SK-N-SH (cell line): ENCODE data around the gene CCR3. TPM values are rescaled to one million over a fixed set of nuclear protein-coding genes. Genes with fewer than 3 reads are reported as not detected.

Source experiments
- CTCF ChIA-PET: fragments of 300-600, 350-600 bp; formaldehyde crosslinking; extraction: SDS; loops from one replicate; lab custom pipeline; 2021; lab: Yijun Ruan, JAX
- POLR2A ChIA-PET: fragments of 350-600 bp; sonication (Branson Sonifier 250); formaldehyde crosslinking; extraction: SDS; loops from one replicate; lab custom pipeline; 2020; ENCODE audit warnings: antibody characterized with exemption, inconsistent platforms; lab: Yijun Ruan, JAX
- DNase-seq: peaks from one replicate; pipeline ENCODE4 v3.0.0; 2012
- H2AFZ ChIP-seq: fragments of 200-600 bp; sonication (generic); 2 replicates; pipeline ENCODE4 v1.8.1; 2016; ENCODE audit warnings: antibody characterized with exemption, mild to moderate bottlenecking, low read depth
- H3F3A ChIP-seq: fragments of 200-600 bp; sonication (generic); replicated peaks from 2 replicates; pipeline ENCODE3; 2016; ENCODE audit warnings: antibody characterized with exemption, mild to moderate bottlenecking; ENCODE audit not compliant: insufficient read depth
- H3K27ac ChIP-seq, 2 experiments: fragments of 200-500 bp in 1 of 2; fragments of 200-600 bp in 1 of 2; sonication (Bioruptor generic) in 1 of 2; sonication (generic), shearing (Covaris generic) in 1 of 2; 2 replicates each; pipeline versions ENCODE4 v1.5.1 to v1.6.1; 2014 to 2016; ENCODE audit warnings: low read depth in 2 of 2, inconsistent platforms in 1 of 2, low read length in 1 of 2, mild to moderate bottlenecking in 1 of 2, mixed read lengths in 1 of 2
- H3K27me3 ChIP-seq: fragments of 200-600 bp; sonication (generic), shearing (Covaris generic); 2 replicates; pipeline ENCODE4 v1.6.1; 2016; ENCODE audit warnings: mixed run types; ENCODE audit not compliant: insufficient read depth
- H3K36me3 ChIP-seq, 2 experiments: fragments of 200-500 bp in 1 of 2; fragments of 200-600 bp in 1 of 2; sonication (Bioruptor generic) in 1 of 2; sonication (generic) in 1 of 2; replicated peaks in 1 of 2; 2 replicates each; pipeline versions ENCODE3 to v1.5.1; 2014 to 2016; ENCODE audit warnings: low read length in 1 of 2, mild to moderate bottlenecking in 1 of 2; ENCODE audit not compliant: insufficient read depth in 2 of 2, control insufficient read depth in 1 of 2
- H3K4me1 ChIP-seq, 2 experiments: fragments of 200-500 bp in 1 of 2; fragments of 200-600 bp in 1 of 2; sonication (Bioruptor generic) in 1 of 2; sonication (generic), shearing (Covaris generic) in 1 of 2; 2 replicates each; pipeline versions ENCODE4 v1.5.1 to v1.6.1; 2014 to 2016; ENCODE audit warnings: low read depth in 1 of 2, low read length in 1 of 2, mixed run types in 1 of 2; ENCODE audit not compliant: insufficient read depth in 2 of 2, control insufficient read depth in 1 of 2
- H3K4me2 ChIP-seq: fragments of 200-600 bp; sonication (generic), shearing (Covaris generic); 2 replicates; pipeline ENCODE4 v1.6.1; 2017; ENCODE audit warnings: mixed run types
- H3K4me3 ChIP-seq, 2 experiments: fragments of 200-500 bp in 1 of 2; fragments of 200-600 bp in 1 of 2; sonication (Bioruptor generic) in 1 of 2; sonication (generic), shearing (Covaris generic) in 1 of 2; 2 replicates each; pipeline versions ENCODE4 v1.5.1 to v1.8.1; 2014 to 2016; ENCODE audit warnings: low read depth in 2 of 2, inconsistent platforms in 1 of 2, low read length in 1 of 2, mild to moderate bottlenecking in 1 of 2, mixed read lengths in 1 of 2, moderate library complexity in 1 of 2
- H3K79me2 ChIP-seq: fragments of 200-600 bp; sonication (generic); 2 replicates; pipeline ENCODE4 v1.8.1; 2017; ENCODE audit warnings: mild to moderate bottlenecking; ENCODE audit not compliant: insufficient read depth
- H3K9ac ChIP-seq: fragments of 200-600 bp; sonication (generic); 2 replicates; pipeline ENCODE4 v1.6.1; 2017; ENCODE audit warnings: mixed run types
- H3K9me2 ChIP-seq: fragments of 200-600 bp; sonication (generic); 2 replicates; pipeline ENCODE4 v1.6.1; 2017; ENCODE audit warnings: mixed run types
- H3K9me3 ChIP-seq: fragments of 200-600 bp; sonication (generic); 2 replicates; pipeline ENCODE4 v1.6.1; 2017; ENCODE audit warnings: mixed run types, mild to moderate bottlenecking, moderate library complexity
- H4K20me1 ChIP-seq: fragments of 200-600 bp; sonication (generic); 2 replicates; pipeline ENCODE4 v1.6.1; 2017; ENCODE audit warnings: mild to moderate bottlenecking, mixed run types; ENCODE audit not compliant: insufficient read depth
- CTCF ChIP-seq: fragments of 200-600 bp; sonication (generic); IDR thresholded peaks from 2 replicates; pipeline ENCODE4 v1.6.1; 2017; ENCODE audit warnings: antibody characterized with exemption, mild to moderate bottlenecking, moderate library complexity
- ELF1 ChIP-seq: IDR thresholded peaks from 2 replicates; pipeline ENCODE4 v1.4.0; 2012
- EZH2phosphoT487 ChIP-seq: fragments of 200-600 bp; sonication (generic); IDR thresholded peaks from 2 replicates; pipeline ENCODE4 v1.6.1; 2017; ENCODE audit warnings: low read depth, mixed run types, mild to moderate bottlenecking, antibody characterized with exemption, moderate library complexity, borderline replicate concordance
- FOXJ3 ChIP-seq: sonication (generic); formaldehyde crosslinking; IDR thresholded peaks from 2 replicates; pipeline ENCODE4 v1.5.1; 2020; ENCODE audit warnings: mild to moderate bottlenecking, missing genetic modification reagents
- GABPA ChIP-seq: IDR thresholded peaks from 2 replicates; pipeline ENCODE4 v1.4.0; 2012; ENCODE audit warnings: low read depth, mild to moderate bottlenecking
- JUND ChIP-seq: IDR thresholded peaks from 2 replicates; pipeline ENCODE4 v1.4.0; 2012
- MXI1 ChIP-seq: IDR thresholded peaks from 2 replicates; pipeline ENCODE4 v1.6.1; 2012; ENCODE audit warnings: mild to moderate bottlenecking, low read depth, low read length, improper control_type of control experiment
- NRF1 ChIP-seq: IDR thresholded peaks from 2 replicates; pipeline ENCODE4 v1.6.1; 2012; ENCODE audit warnings: low read depth, mild to moderate bottlenecking, low read length
- POLR2AphosphoS5 ChIP-seq: IDR thresholded peaks from 2 replicates; pipeline ENCODE4 v1.6.1; 2012; ENCODE audit warnings: low read depth, low read length
- RCOR1 ChIP-seq: fragments of 150-350 bp; IDR thresholded peaks from 2 replicates; pipeline ENCODE4 v1.6.1; 2017; ENCODE audit warnings: antibody characterized with exemption, low read length
- RFX5 ChIP-seq: IDR thresholded peaks from 2 replicates; pipeline ENCODE4 v1.6.1; 2012; ENCODE audit warnings: mild to moderate bottlenecking, improper control_type of control experiment, low read length
- RXRA ChIP-seq: IDR thresholded peaks from 2 replicates; pipeline ENCODE4 v1.4.0; 2012; ENCODE audit warnings: low read depth, mild to moderate bottlenecking, borderline replicate concordance
- SIN3A ChIP-seq: IDR thresholded peaks from 2 replicates; pipeline ENCODE4 v1.6.1; 2012; ENCODE audit warnings: low read depth, mild to moderate bottlenecking, low read length, moderate library complexity, borderline replicate concordance
- TAF1 ChIP-seq: IDR thresholded peaks from 2 replicates; pipeline ENCODE4 v1.6.1; 2012; ENCODE audit warnings: low read depth, mild to moderate bottlenecking, low read length, moderate library complexity, borderline replicate concordance
- TEAD4 ChIP-seq: IDR thresholded peaks from 2 replicates; pipeline ENCODE4 v1.4.0; 2012; ENCODE audit warnings: mild to moderate bottlenecking, borderline replicate concordance; ENCODE audit not compliant: insufficient read depth
- WGBS: methylation state at CpG from one replicate; pipeline ENCODE4 v1.1.6; 2017; ENCODE audit warnings: low lambda C conversion rate; 5-methylcytosine and 5-hydroxymethylcytosine counted together
- polyA plus RNA-seq, 3 experiments: library from polyadenylated mRNA; depleted of rRNA; stranded (reverse); fragments of >200 nt; gene quantifications; 2 replicates each; pipeline ENCODE4 v1.2.3, GENCODE V29; 2012

Gene CCR3
- polyA plus RNA-seq, 1 of the 3 experiments (the other 2 are of a cell fraction): not detected

GRCh38 chr3:46252980-46253379 lies 10.7 kb downstream of the CCR3 start:
- ChIA-PET POLR2A (no interaction called here), CTCF (interaction anchor here (1.2 kb wide), 1 partner anchor 107 kb away, joined by 3 read pairs; no protein-coding TSS in a partner anchor)
- Histone ChIP-seq H3K27ac (no peak overlapping the region), H3K9ac (no peak overlapping the region), H3K27me3 (peaks cover 3% of the 10 kb centered on the region; the same call in 1 of the 2 replicates), H4K20me1 (no peaks in the 10 kb centered on the region), H3K4me1 (no peaks in the 10 kb centered on the region), H3K4me3 (no peak overlapping the region), H3K36me3 (no peaks in the 10 kb centered on the region), H3K4me2 (no peak overlapping the region), H2AFZ (no peak overlapping the region), H3F3A (no peaks in the 10 kb centered on the region), H3K79me2 (no peaks in the 10 kb centered on the region), H3K9me2 (no peaks in the 10 kb centered on the region), H3K9me3 (no peaks in the 10 kb centered on the region)
- no peak for DNase-seq
- WGBS: 0% methylated on average over 1 of the region's 1 CpG
- TF ChIP-seq CTCF: no peak
- no peak for TF ChIP-seq RXRA
- no peak for TF ChIP-seq EZH2phosphoT487
- no peak for TF ChIP-seq FOXJ3 (CRISPR knock-in tag)
- no peak for TF ChIP-seq JUND
- TF ChIP-seq NRF1: no peak
- no peak for TF ChIP-seq TEAD4
- no peak for TF ChIP-seq POLR2AphosphoS5
- TF ChIP-seq RCOR1: no peak
- no peak for TF ChIP-seq MXI1
- no peak for TF ChIP-seq GABPA
- TF ChIP-seq TAF1: no peak

- no peak overlapping the region for H3K9ac ChIP-seq
- no peaks in the 10 kb centered on the region for H3K4me1 ChIP-seq
- no peaks in the 10 kb centered on the region for H3K79me2 ChIP-seq
- H3F3A ChIP-seq: no peaks in the 10 kb centered on the region
- no peaks in the 10 kb centered on the region for H3K9me2 ChIP-seq
- 2% methylated on average over 2 of the region's 2 CpGs for WGBS
- no peak overlapping the region for H3K4me2 ChIP-seq
- no peak overlapping the region for H3K27ac ChIP-seq
- H3K36me3 ChIP-seq: no peaks in the 10 kb centered on the region
- H3K4me3 ChIP-seq: no peak overlapping the region
- no peak for DNase-seq
- H3K27me3 ChIP-seq: peaks cover 7% of the 10 kb centered on the region; the same call in 1 of the 2 replicates
- POLR2A ChIA-PET: no interaction called here
- TF ChIP-seq RFX5: no peak
- no peak for TF ChIP-seq TAF1
- TF ChIP-seq SIN3A: no peak
- TF ChIP-seq RCOR1: no peak
- no peak for TF ChIP-seq JUND
- TF ChIP-seq ELF1: no peak
- TF ChIP-seq, all 33 proteins: peak for 0
- H4K20me1 ChIP-seq: no peaks in the 10 kb centered on the region
- no peaks in the 10 kb centered on the region for H3K9me3 ChIP-seq
- CTCF ChIA-PET: no interaction called here
- H2AFZ ChIP-seq: no peak overlapping the region
These were observed 16.3 kb downstream of the CCR3 start for GRCh38 chr3:46258525-46258924.
